ENCODE data around the gene SLC23A2. TPM values are rescaled to one million over a fixed set of nuclear protein-coding genes. Genes with fewer than 3 reads are reported as not detected.
"Not testable (repeated sequence)": the region's sequence is repeated elsewhere in the genome, so short reads cannot be mapped to it uniquely, and the experiment has no call there.

Gene SLC23A2
- total RNA-seq, 1 experiment from 2014 or later: 14.9 TPM

- no peak for DNase-seq (ENCODE audit: low read depth)
These were observed 98.5 kb downstream of the SLC23A2 start for GRCh38 chr20:4902788-4903187.

- no peak for DNase-seq (ENCODE audit: low read depth)
These were observed 100.1 kb downstream of the SLC23A2 start for GRCh38 chr20:4901031-4901818.

- peak; percentile 94 for DNase-seq (ENCODE audit: low read depth)
These were observed 102.7 kb downstream of the SLC23A2 start for GRCh38 chr20:4898282-4899244.

- DNase-seq (ENCODE audit: low read depth): no peak
These were observed 103.7 kb downstream of the SLC23A2 start for GRCh38 chr20:4897600-4897999.

- DNase-seq (ENCODE audit: low read depth): no peak
These were observed 104.3 kb downstream of the SLC23A2 start for GRCh38 chr20:4896971-4897497.

- DNase-seq (ENCODE audit: low read depth): no peak
These were observed 105.1 kb downstream of the SLC23A2 start for GRCh38 chr20:4896119-4896702.

GRCh38 chr20:4894981-4895381 lies 106.3 kb downstream of the SLC23A2 start:
- no peak for DNase-seq (ENCODE audit: low read depth)

GRCh38 chr20:4894409-4894808 lies 106.9 kb downstream of the SLC23A2 start:
- no peak for DNase-seq (ENCODE audit: low read depth)

- no peak for DNase-seq (ENCODE audit: low read depth)
These were observed 107.6 kb downstream of the SLC23A2 start for GRCh38 chr20:4893709-4894108.

GRCh38 chr20:4891997-4892396 lies 109.3 kb downstream of the SLC23A2 start:
- no peak for DNase-seq (ENCODE audit: low read depth)

- DNase-seq (ENCODE audit: low read depth): no peak
These were observed 110.0 kb downstream of the SLC23A2 start for GRCh38 chr20:4891190-4891763.

GRCh38 chr20:4889446-4889845 lies 111.9 kb downstream of the SLC23A2 start:
- DNase-seq (ENCODE audit: low read depth): no peak

- DNase-seq (ENCODE audit: low read depth): no peak
These were observed 113.7 kb downstream of the SLC23A2 start for GRCh38 chr20:4887586-4887985.

GRCh38 chr20:4886771-4887527 lies 114.4 kb downstream of the SLC23A2 start:
- DNase-seq (ENCODE audit: low read depth): no peak

- no peak for DNase-seq (ENCODE audit: low read depth)
These were observed 115.4 kb downstream of the SLC23A2 start for GRCh38 chr20:4885877-4886276.

GRCh38 chr20:4883546-4883945 lies 117.8 kb downstream of the SLC23A2 start:
- DNase-seq (ENCODE audit: low read depth): no peak

GRCh38 chr20:4883051-4883450 lies 118.3 kb downstream of the SLC23A2 start:
- DNase-seq (ENCODE audit: low read depth): no peak

GRCh38 chr20:4881006-4881730 lies 120.1 kb downstream of the SLC23A2 start:
- DNase-seq (ENCODE audit: low read depth): no peak

- no peak for DNase-seq (ENCODE audit: low read depth)
These were observed 121.3 kb downstream of the SLC23A2 start for GRCh38 chr20:4880051-4880450.

GRCh38 chr20:4878099-4878498 lies 123.2 kb downstream of the SLC23A2 start:
- not testable (repeated sequence) for DNase-seq (ENCODE audit: low read depth)

Measured in RPMI7951 (cell line).